SK-N-SH treated with all-trans-retinoic acid at 6 μM for 48 hours (cell line): ENCODE data around the gene SMAD3.

Experiments used
- ATAC-seq: fragments of 200-7000 bp; cut with Tn5 transposase; 3 replicates; pipeline ENCODE4 v1.9.1; 2020; ENCODE audit warnings: mild to moderate bottlenecking, moderate library complexity
- ARNTL ChIP-seq: fragments of 450-650 bp; formaldehyde crosslinking; IDR thresholded peaks from 2 replicates; pipeline ENCODE4 v1.5.0; 2020; ENCODE audit warnings: low read depth, mild to moderate bottlenecking, moderate library complexity, borderline replicate concordance
- BACH2 ChIP-seq: fragments of 250-450 bp; sonication (Bioruptor Pico); IDR thresholded peaks from 2 replicates; pipeline ENCODE4 v1.9.0; 2021; ENCODE audit warnings: mild to moderate bottlenecking, borderline replicate concordance
- CSDC2 ChIP-seq: fragments of 250-450 bp; sonication (Bioruptor Pico); IDR thresholded peaks from 2 replicates; pipeline ENCODE4 v1.5.0; 2020; ENCODE audit warnings: mild to moderate bottlenecking, moderate library complexity
- ESRRG ChIP-seq: fragments of 250-450 bp; sonication (Bioruptor Pico); IDR thresholded peaks from 2 replicates; pipeline ENCODE4 v1.6.1; 2021; ENCODE audit warnings: mild to moderate bottlenecking
- ISL1 ChIP-seq: fragments of 250-450 bp; sonication (Bioruptor Pico); IDR thresholded peaks from 2 replicates; pipeline ENCODE4 v2.1.2; 2022; ENCODE audit warnings: mild to moderate bottlenecking, moderate library complexity
- OSR1 ChIP-seq: fragments of 250-450 bp; sonication (Bioruptor Pico); IDR thresholded peaks from 2 replicates; pipeline ENCODE4 v1.8.0; 2022; ENCODE audit warnings: moderate library complexity, mild to moderate bottlenecking, inconsistent platforms
- RARB ChIP-seq: fragments of 250-450 bp; sonication (Bioruptor Pico); IDR thresholded peaks from 2 replicates; pipeline ENCODE4 v1.8.0; 2021; ENCODE audit warnings: mild to moderate bottlenecking, moderate library complexity
- SNAI2 ChIP-seq: fragments of 250-450 bp; sonication (Bioruptor Pico); IDR thresholded peaks from 2 replicates; pipeline ENCODE4 v1.5.0; 2020; ENCODE audit warnings: mild to moderate bottlenecking, moderate library complexity
- TCF4 ChIP-seq: fragments of 250-450 bp; sonication (Bioruptor Pico); IDR thresholded peaks from 2 replicates; pipeline ENCODE4 v1.8.0; 2021; ENCODE audit warnings: mild to moderate bottlenecking, moderate library complexity, borderline replicate concordance
- TOX ChIP-seq: fragments of 250-450 bp; sonication (Bioruptor Pico); IDR thresholded peaks from 2 replicates; pipeline ENCODE4 v1.8.0; 2021; ENCODE audit warnings: mild to moderate bottlenecking, moderate library complexity, borderline replicate concordance
- TSHZ2 ChIP-seq: fragments of 250-450 bp; sonication (Bioruptor Pico); IDR thresholded peaks from 2 replicates; pipeline ENCODE4 v1.5.0; 2020; ENCODE audit warnings: mild to moderate bottlenecking, moderate library complexity
- ZFP3 ChIP-seq: fragments of 250-450 bp; sonication (Bioruptor Pico); IDR thresholded peaks from 2 replicates; pipeline ENCODE4 v1.5.0; 2020; ENCODE audit warnings: mild to moderate bottlenecking, moderate library complexity
- ZFP30 ChIP-seq: fragments of 450-650 bp; formaldehyde crosslinking; IDR thresholded peaks from 2 replicates; pipeline ENCODE4 v1.5.0; 2022; ENCODE audit warnings: mild to moderate bottlenecking, moderate library complexity
- ZNF565 ChIP-seq: fragments of 450-650 bp; formaldehyde crosslinking; conservative IDR thresholded peaks from 2 replicates; pipeline ENCODE4 v1.5.0; 2020; ENCODE audit warnings: low read depth, mild to moderate bottlenecking, moderate library complexity
- ZNF70 ChIP-seq: fragments of 450-650 bp; formaldehyde crosslinking; IDR thresholded peaks from 2 replicates; pipeline ENCODE4 v1.5.0; 2020; ENCODE audit warnings: mild to moderate bottlenecking, moderate library complexity
- ZNF8 ChIP-seq: fragments of 450-650 bp; formaldehyde crosslinking; IDR thresholded peaks from 2 replicates; pipeline ENCODE4 v1.5.0; 2020; ENCODE audit warnings: mild to moderate bottlenecking, moderate library complexity
- TF ChIP-seq, protein P1 (sequence below): fragments of 250-450 bp; sonication (Bioruptor Pico); IDR thresholded peaks from 2 replicates; pipeline ENCODE4 v1.5.1; 2021; ENCODE audit warnings: mild to moderate bottlenecking, moderate library complexity
- TF ChIP-seq, protein P2 (sequence below): fragments of 250-450 bp; sonication (Bioruptor Pico); IDR thresholded peaks from 2 replicates; pipeline ENCODE4 v1.8.0; 2020; ENCODE audit warnings: mild to moderate bottlenecking, moderate library complexity, borderline replicate concordance
- TF ChIP-seq, protein P3 (sequence below): fragments of 250-450 bp; sonication (Bioruptor Pico); IDR thresholded peaks from 2 replicates; pipeline ENCODE4 v1.5.1; 2020; ENCODE audit warnings: low read depth, mild to moderate bottlenecking, moderate library complexity

SMAD3 gene

GRCh38 chr15:67024314-67024997 lies 40.9 kb upstream of the SMAD3 start:
- TF ChIP-seq ARNTL (CRISPR knock-in tag): no peak
- TF ChIP-seq ZNF70 (CRISPR knock-in tag): no peak
- no peak for TF ChIP-seq ZFP30 (CRISPR knock-in tag)
- TF ChIP-seq TCF4 (CRISPR knock-in tag): no peak
- no peak for TF ChIP-seq CSDC2 (CRISPR knock-in tag)
- no peak for TF ChIP-seq ZNF565
- TF ChIP-seq ISL1 (CRISPR knock-in tag): peak; percentile 29; the same call in 1 of the 2 replicates
- TF ChIP-seq, protein P1, sequence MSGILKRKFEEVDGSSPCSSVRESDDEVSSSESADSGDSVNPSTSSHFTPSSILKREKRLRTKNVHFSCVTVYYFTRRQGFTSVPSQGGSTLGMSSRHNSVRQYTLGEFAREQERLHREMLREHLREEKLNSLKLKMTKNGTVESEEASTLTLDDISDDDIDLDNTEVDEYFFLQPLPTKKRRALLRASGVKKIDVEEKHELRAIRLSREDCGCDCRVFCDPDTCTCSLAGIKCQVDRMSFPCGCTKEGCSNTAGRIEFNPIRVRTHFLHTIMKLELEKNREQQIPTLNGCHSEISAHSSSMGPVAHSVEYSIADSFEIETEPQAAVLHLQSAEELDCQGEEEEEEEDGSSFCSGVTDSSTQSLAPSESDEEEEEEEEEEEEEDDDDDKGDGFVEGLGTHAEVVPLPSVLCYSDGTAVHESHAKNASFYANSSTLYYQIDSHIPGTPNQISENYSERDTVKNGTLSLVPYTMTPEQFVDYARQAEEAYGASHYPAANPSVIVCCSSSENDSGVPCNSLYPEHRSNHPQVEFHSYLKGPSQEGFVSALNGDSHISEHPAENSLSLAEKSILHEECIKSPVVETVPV (CRISPR knock-in tag): no peak
- peak; percentile 88 for ATAC-seq

- TF ChIP-seq, protein P2, sequence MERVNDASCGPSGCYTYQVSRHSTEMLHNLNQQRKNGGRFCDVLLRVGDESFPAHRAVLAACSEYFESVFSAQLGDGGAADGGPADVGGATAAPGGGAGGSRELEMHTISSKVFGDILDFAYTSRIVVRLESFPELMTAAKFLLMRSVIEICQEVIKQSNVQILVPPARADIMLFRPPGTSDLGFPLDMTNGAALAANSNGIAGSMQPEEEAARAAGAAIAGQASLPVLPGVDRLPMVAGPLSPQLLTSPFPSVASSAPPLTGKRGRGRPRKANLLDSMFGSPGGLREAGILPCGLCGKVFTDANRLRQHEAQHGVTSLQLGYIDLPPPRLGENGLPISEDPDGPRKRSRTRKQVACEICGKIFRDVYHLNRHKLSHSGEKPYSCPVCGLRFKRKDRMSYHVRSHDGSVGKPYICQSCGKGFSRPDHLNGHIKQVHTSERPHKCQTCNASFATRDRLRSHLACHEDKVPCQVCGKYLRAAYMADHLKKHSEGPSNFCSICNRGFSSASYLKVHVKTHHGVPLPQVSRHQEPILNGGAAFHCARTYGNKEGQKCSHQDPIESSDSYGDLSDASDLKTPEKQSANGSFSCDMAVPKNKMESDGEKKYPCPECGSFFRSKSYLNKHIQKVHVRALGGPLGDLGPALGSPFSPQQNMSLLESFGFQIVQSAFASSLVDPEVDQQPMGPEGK (CRISPR knock-in tag): no peak
- TF ChIP-seq, protein P1 (CRISPR knock-in tag): no peak
- TF ChIP-seq ZFP3 (CRISPR knock-in tag) (no peak), TCF4 (CRISPR knock-in tag) (no peak), CSDC2 (CRISPR knock-in tag) (no peak), ZNF70 (CRISPR knock-in tag) (no peak), TOX (no peak), TSHZ2 (no peak), OSR1 (CRISPR knock-in tag) (no peak), BACH2 (CRISPR knock-in tag) (no peak), ARNTL (CRISPR knock-in tag) (no peak), ZFP30 (CRISPR knock-in tag) (no peak), RARB (no peak), ZNF8 (no peak), ESRRG (CRISPR knock-in tag) (no peak)
- TF ChIP-seq, protein P3, sequence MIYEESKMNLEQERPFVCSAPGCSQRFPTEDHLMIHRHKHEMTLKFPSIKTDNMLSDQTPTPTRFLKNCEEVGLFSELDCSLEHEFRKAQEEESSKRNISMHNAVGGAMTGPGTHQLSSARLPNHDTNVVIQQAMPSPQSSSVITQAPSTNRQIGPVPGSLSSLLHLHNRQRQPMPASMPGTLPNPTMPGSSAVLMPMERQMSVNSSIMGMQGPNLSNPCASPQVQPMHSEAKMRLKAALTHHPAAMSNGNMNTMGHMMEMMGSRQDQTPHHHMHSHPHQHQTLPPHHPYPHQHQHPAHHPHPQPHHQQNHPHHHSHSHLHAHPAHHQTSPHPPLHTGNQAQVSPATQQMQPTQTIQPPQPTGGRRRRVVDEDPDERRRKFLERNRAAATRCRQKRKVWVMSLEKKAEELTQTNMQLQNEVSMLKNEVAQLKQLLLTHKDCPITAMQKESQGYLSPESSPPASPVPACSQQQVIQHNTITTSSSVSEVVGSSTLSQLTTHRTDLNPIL (CRISPR knock-in tag): no peak
- ATAC-seq: peak; percentile 8; the same call in 2 of the 3 replicates
These were observed 40.4 kb upstream of the SMAD3 start for GRCh38 chr15:67024998-67025368.

DNA sequence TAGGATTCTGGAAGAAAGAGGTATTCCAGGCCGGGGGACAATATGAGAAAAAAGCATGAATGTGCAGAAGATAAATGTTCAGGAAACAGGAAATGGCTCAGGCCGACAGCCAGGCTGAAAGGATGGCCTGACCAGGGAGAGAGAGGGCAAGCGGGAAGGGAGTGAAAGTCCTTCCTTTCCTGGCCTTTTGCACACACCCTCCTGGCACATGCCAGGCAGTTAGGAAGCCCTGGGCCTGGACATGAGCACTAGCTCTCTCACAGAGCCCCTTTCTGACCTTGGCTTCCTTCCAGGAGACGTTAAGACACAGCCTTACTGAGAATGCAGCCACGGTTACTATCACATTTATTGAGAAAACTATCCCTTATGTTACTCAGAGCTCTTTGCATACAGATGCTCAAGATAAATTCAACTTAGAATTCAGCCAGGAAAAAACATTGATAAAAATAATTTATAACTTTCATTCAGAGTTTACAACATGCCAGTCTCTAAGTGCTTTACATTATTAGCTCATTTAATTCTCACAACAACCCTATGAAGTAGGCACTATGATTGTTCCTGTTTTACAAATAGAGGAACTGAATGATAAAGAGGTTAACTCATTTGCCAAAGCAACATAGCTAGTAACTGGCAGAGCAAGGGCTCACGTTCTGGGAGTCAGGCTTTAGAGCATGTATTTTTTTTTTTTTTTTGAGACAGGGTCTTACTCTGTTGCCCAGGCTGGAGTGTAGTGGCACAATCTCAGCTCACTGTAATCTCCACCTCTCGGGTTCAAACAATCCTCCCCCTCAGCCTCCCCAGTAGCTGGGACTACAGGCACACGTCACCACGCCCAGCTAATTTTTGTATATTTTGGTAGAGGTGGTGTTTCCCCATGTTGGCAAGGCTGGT lies 39.4 kb upstream of the SMAD3 start:
- peak; percentile 79 for ATAC-seq
- TF ChIP-seq TOX (no peak), SNAI2 (CRISPR knock-in tag) (0 out of 2 replicates have a peak, but pooled peaks have one; percentile 52), ZFP3 (CRISPR knock-in tag) (peak; percentile 71; the same call in 1 of the 2 replicates), TSHZ2 (peak; percentile 76; the same call in 1 of the 2 replicates), ISL1 (CRISPR knock-in tag) (0 out of 2 replicates have a peak, but pooled peaks have one; percentile 32)
- TF ChIP-seq, protein P2 (CRISPR knock-in tag): no peak
